A549 (cell line): ENCODE data around the gene NID2.

Experiments
- CBX2 ChIP-seq: fragments of 200-600 bp; sonication (generic); IDR thresholded peaks from 2 replicates; pipeline ENCODE4 v1.6.1; 2016; ENCODE audit warnings: low read depth, mild to moderate bottlenecking, borderline replicate concordance
- EHMT2 ChIP-seq: fragments of 200-600 bp; sonication (generic); IDR thresholded peaks from 2 replicates; pipeline ENCODE4 v1.6.1; 2016; ENCODE audit warnings: antibody characterized with exemption, low read depth, mild to moderate bottlenecking, moderate library complexity
- EP300 ChIP-seq, 2 experiments: fragments of >200 bp; sonication (Bioruptor Twin); formaldehyde crosslinking; IDR thresholded peaks; 2 replicates in 1 of 2; 3 replicates in 1 of 2; pipeline ENCODE4 v1.6.1; 2016 to 2017
- FOSL2 ChIP-seq, 2 experiments: fragments of 450-650 bp in 1 of 2; fragments of >200 bp in 1 of 2; sonication (Bioruptor Twin) in 1 of 2; formaldehyde crosslinking; IDR thresholded peaks; 2 replicates each; pipeline versions ENCODE4 v1.5.0 to v1.6.1; 2016 to 2020; ENCODE audit warnings: mild to moderate bottlenecking in 1 of 2, moderate library complexity in 1 of 2
- MYC ChIP-seq: IDR thresholded peaks from 2 replicates; pipeline ENCODE4 v1.6.1; 2012; ENCODE audit warnings: mild to moderate bottlenecking, inconsistent platforms, low read length, improper control_type of control experiment, borderline replicate concordance
- POLR2A ChIP-seq: IDR thresholded peaks from 2 replicates; pipeline ENCODE4 v1.6.1; 2012; ENCODE audit warnings: mild to moderate bottlenecking, low read length
- POLR2AphosphoS2 ChIP-seq: conservative IDR thresholded peaks from 2 replicates; pipeline ENCODE4 v1.6.1; 2012; ENCODE audit warnings: low read length, improper control_type of control experiment, inconsistent platforms
- RAD21 ChIP-seq, 2 experiments: fragments of >200 bp in 1 of 2; sonication (Bioruptor Twin) in 1 of 2; formaldehyde crosslinking in 1 of 2; IDR thresholded peaks in 1 of 2; conservative IDR thresholded peaks in 1 of 2; 2 replicates in 1 of 2; 3 replicates in 1 of 2; pipeline ENCODE4 v1.6.1; 2012 to 2018; ENCODE audit warnings: inconsistent platforms in 1 of 2
- REST ChIP-seq: fragments of 200-600 bp; sonication (generic); IDR thresholded peaks from 2 replicates; pipeline ENCODE4 v1.6.1; 2016; ENCODE audit warnings: antibody characterized with exemption, mild to moderate bottlenecking, moderate library complexity
- RNF2 ChIP-seq: fragments of 200-600 bp; sonication (generic); IDR thresholded peaks from 2 replicates; pipeline ENCODE4 v1.6.1; 2016; ENCODE audit warnings: low read depth, mild to moderate bottlenecking, antibody characterized with exemption, moderate library complexity, borderline replicate concordance
- SMC3 ChIP-seq: fragments of >200 bp; sonication (Bioruptor Twin); formaldehyde crosslinking; IDR thresholded peaks from 3 replicates; pipeline ENCODE4 v1.6.1; 2018; ENCODE audit warnings: inconsistent platforms
- USF2 ChIP-seq: fragments of 450-650 bp; IDR thresholded peaks from 2 replicates; pipeline ENCODE4 v1.6.1; 2014; ENCODE audit warnings: antibody characterized with exemption
- TF ChIP-seq, protein P1 (sequence below): fragments of >200 bp; sonication (Bioruptor Twin); formaldehyde crosslinking; IDR thresholded peaks from 3 replicates; pipeline ENCODE4 v1.5.1; 2016

- TF ChIP-seq, protein P1, sequence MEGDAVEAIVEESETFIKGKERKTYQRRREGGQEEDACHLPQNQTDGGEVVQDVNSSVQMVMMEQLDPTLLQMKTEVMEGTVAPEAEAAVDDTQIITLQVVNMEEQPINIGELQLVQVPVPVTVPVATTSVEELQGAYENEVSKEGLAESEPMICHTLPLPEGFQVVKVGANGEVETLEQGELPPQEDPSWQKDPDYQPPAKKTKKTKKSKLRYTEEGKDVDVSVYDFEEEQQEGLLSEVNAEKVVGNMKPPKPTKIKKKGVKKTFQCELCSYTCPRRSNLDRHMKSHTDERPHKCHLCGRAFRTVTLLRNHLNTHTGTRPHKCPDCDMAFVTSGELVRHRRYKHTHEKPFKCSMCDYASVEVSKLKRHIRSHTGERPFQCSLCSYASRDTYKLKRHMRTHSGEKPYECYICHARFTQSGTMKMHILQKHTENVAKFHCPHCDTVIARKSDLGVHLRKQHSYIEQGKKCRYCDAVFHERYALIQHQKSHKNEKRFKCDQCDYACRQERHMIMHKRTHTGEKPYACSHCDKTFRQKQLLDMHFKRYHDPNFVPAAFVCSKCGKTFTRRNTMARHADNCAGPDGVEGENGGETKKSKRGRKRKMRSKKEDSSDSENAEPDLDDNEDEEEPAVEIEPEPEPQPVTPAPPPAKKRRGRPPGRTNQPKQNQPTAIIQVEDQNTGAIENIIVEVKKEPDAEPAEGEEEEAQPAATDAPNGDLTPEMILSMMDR: peak; percentile 27
- TF ChIP-seq REST (no peak), POLR2AphosphoS2 (no peak), EP300 (IDR thresholded peaks at IDR 0.05) (no peak), POLR2A (no peak), EHMT2 (no peak), SMC3 (no peak), CBX2 (no peak), USF2 (no peak), RAD21 (conservative IDR thresholded peaks at IDR 0.05 in 1 of 2, IDR thresholded peaks at IDR 0.05 in 1 of 2) (no peak), MYC (no peak), RNF2 (no peak), FOSL2 (IDR thresholded peaks at IDR 0.05) (no peak), FOSL2 (CRISPR knock-in tag; IDR thresholded peaks at IDR 0.05) (no peak)
Observed at GRCh38 chr14:52071675-52072074, 2.8 kb upstream of the NID2 start.
